ENCODE measurements around the gene PDE3A.

PDE3A gene

GRCh38 chr12:20351406-20351805 is 16.9 kb upstream of the PDE3A start:
- TF ChIP-seq, protein P1, sequence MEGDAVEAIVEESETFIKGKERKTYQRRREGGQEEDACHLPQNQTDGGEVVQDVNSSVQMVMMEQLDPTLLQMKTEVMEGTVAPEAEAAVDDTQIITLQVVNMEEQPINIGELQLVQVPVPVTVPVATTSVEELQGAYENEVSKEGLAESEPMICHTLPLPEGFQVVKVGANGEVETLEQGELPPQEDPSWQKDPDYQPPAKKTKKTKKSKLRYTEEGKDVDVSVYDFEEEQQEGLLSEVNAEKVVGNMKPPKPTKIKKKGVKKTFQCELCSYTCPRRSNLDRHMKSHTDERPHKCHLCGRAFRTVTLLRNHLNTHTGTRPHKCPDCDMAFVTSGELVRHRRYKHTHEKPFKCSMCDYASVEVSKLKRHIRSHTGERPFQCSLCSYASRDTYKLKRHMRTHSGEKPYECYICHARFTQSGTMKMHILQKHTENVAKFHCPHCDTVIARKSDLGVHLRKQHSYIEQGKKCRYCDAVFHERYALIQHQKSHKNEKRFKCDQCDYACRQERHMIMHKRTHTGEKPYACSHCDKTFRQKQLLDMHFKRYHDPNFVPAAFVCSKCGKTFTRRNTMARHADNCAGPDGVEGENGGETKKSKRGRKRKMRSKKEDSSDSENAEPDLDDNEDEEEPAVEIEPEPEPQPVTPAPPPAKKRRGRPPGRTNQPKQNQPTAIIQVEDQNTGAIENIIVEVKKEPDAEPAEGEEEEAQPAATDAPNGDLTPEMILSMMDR (IDR thresholded peaks at IDR 0.05), result no peak

- TF ChIP-seq, protein P1 (IDR thresholded peaks at IDR 0.05), result no peak
Observed at GRCh38 chr12:20356048-20356447, 12.3 kb upstream of the PDE3A start.

- TF ChIP-seq, protein P1 (IDR thresholded peaks at IDR 0.05), result no peak
Observed at GRCh38 chr12:20360407-20360806, 7.9 kb upstream of the PDE3A start.

DNA sequence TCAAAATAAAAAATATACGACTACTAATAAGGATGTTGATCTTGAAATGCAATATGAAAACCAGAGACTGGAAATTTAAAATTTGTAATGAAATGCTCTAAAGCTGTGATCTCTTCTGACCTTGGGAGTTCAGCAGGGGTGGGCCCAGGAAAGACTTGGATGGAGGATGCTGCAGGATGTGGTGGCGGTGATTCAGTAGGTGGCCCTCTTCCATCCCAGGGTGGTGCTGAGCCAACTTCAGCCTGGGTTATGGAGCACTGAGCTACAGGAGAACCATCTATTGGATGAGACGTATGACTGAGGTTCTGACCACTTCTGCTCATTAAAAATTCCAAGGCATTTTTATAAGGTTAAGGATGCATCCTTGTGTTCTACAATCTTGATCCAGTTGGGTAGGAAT is 6.9 kb upstream of the PDE3A start:
- TF ChIP-seq, protein P1 (IDR thresholded peaks at IDR 0.05), result no peak

- TF ChIP-seq, protein P1 (IDR thresholded peaks at IDR 0.05), result no peak
Observed at GRCh38 chr12:20364501-20364900, 3.8 kb upstream of the PDE3A start.

GRCh38 chr12:20366776-20367409 is 1.4 kb upstream of the PDE3A start:
- TF ChIP-seq, protein P1 (IDR thresholded peaks at IDR 0.05), result no peak

- TF ChIP-seq, protein P1 (IDR thresholded peaks at IDR 0.05), result no peak
Observed at GRCh38 chr12:20367583-20368113, 689 bp upstream of the PDE3A start.

Data from LNCAP (cell line).